ENCODE data around the gene PROCR. TPM values are rescaled to one million over a fixed set of nuclear protein-coding genes. Genes with fewer than 3 reads are reported as not detected.

Gene PROCR
- 2.5 and 7.2 TPM in 2 replicates for total RNA-seq (2011; cell fraction: chromatin; rRNA removed; ENCODE audit: low replicate concordance)
- total RNA-seq (2011; cell fraction: nucleolus; rRNA removed), result 10.1 and 13.0 TPM in 2 replicates
- 7.0 and 8.1 TPM in 2 replicates for total RNA-seq (2011; cell fraction: nucleoplasm; rRNA removed)
- total RNA-seq (2014; rRNA removed), result 4.9 and 5.7 TPM in 2 replicates
- 3.4 and 3.7 TPM in 2 replicates for total RNA-seq (2014; rRNA removed; fragmentation: Illumina TruSeq; extraction: Trizol)
- total RNA-seq (2015; rRNA removed; fragmentation: Illumina TruSeq; extraction: Trizol), result 3.8 and 4.0 TPM in 2 replicates
- total RNA-seq (2021), result 4.1 and 4.5 TPM in 2 replicates
- polyA plus RNA-seq (2011; rRNA removed), result 5.3 and 7.1 TPM in 2 replicates
- polyA plus RNA-seq (2011; cell fraction: cytosol; rRNA removed), result 6.2 and 20.5 TPM in 2 replicates
- polyA plus RNA-seq (2011; cell fraction: nucleus; rRNA removed), result 2.5 and 4.1 TPM in 2 replicates
- 5.5 and 7.4 TPM in 2 replicates for polyA plus RNA-seq (2012)
- polyA plus RNA-seq (2014; fragmentation: Illumina TruSeq; extraction: Trizol), result 3.6 and 4.6 TPM in 2 replicates
- 1 to 10 TPM; 1.6 to 2.6 TPM for polyA plus RNA-seq (2014; fragmentation: Nextera tagmentation; extraction: Ambion mirVana)
- 6.1 and 9.6 TPM in 2 replicates for polyA plus RNA-seq (2014; rRNA removed)
- polyA minus RNA-seq (2011; rRNA and poly(A)+ RNA removed), result 2.6 and 3.9 TPM in 2 replicates
- 2.5 and 3.1 TPM in 2 replicates for polyA minus RNA-seq (2011; cell fraction: cytosol; rRNA and poly(A)+ RNA removed)
- 0.81 and 1.3 TPM in 2 replicates for polyA minus RNA-seq (2011; cell fraction: nucleus; rRNA and poly(A)+ RNA removed)
- Bru-seq, nascent RNA, result percentile 41 among the genes with signal in this experiment
- BruChase-seq, experiment 1, labeled RNA remaining after a 2-hour chase, result percentile 18 among the genes with signal in this experiment
- BruChase-seq, experiment 2, labeled RNA remaining after a 6-hour chase, result percentile 33 among the genes with signal in this experiment
- long read RNA-seq, experiment 1, partial matches to known transcripts, result 4 of 5 reads
- long read RNA-seq, experiment 1, other reads (novel, unspliced or antisense), result 0 of 5 reads
- long read RNA-seq, experiment 2, partial matches to known transcripts, result 0 of 4 reads
- long read RNA-seq, experiment 2, other reads (novel, unspliced or antisense), result 0 of 4 reads
- long read RNA-seq, experiment 3, partial matches to known transcripts, result 0 of 1 reads
- long read RNA-seq, experiment 3, other reads (novel, unspliced or antisense), result 0 of 1 reads

DNA sequence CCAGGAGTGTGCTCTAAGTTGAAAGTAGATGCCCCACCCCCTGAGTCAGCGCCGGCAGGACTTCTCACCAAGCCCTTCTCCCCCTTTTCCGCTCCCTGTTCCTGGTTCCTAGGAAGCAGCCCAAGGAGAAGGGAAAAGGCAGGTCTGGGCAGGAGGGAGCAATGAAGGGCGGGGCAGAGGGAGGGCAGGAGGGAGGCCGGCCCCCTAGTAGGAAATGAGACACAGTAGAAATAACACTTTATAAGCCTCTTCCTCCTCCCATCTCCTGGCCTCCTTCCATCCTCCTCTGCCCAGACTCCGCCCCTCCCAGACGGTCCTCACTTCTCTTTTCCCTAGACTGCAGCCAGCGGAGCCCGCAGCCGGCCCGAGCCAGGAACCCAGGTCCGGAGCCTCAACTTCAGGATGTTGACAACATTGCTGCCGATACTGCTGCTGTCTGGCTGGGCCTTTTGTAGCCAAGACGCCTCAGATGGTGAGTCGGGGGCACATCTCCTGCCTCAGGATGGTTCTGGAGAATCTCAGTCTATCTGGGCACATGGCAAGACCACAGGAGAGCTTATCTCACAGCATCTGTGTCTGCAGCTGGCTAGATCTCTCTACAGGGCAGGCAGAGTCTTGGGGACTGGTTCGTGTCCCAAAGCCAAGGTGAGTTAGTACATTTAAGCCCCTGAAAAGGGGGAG is at the start of gene PROCR:
Gene PROCR (plus strand): TSS at position 320 of the 681 bp plus-strand sequence. CDS start 83 bp downstream, at position 403.
- H3K4me2 ChIP-seq (ENCODE audit: insufficient read depth, low read length), result peak within 1 kb of the TSS; percentile 81
- FAIRE-seq, result peak; percentile 71
- no peaks in the 10 kb centered on the region for H3K9me3 ChIP-seq (replicated peaks; ENCODE audit: control insufficient read depth, insufficient read depth, low read depth, low read length)
- DNase-seq (ENCODE audit: extremely low read depth in 1 of 4, low spot score in 3 of 4), result peak; percentile 64 to 75 (median 67)
- ATAC-seq, result peak; percentile 76
- ChIA-PET CTCF (ENCODE audit: low intra/inter-chr PET ratio) (no interaction called here), POLR2A (interaction anchor here (0.7 kb wide), 1 partner anchor 558 kb away, joined by 3 read pairs; no protein-coding TSS in a partner anchor)
- H3K9ac ChIP-seq (ENCODE audit: insufficient read depth in 1 of 2, low read depth in 2 of 2, low read length in 2 of 2), result peak within 1 kb of the TSS; percentile 30 to 87; a peak in 3 of 4 replicates
- under 1% methylated on average over 15 of the region's 16 CpGs for WGBS (ENCODE audit: insufficient coverage, low coverage, missing lambda C conversion rate)
- H3K27ac ChIP-seq (ENCODE audit: extremely low read depth, low read depth, low read length), result no peak within 1 kb of the TSS
- BruUV-seq (replicated peaks), result no TSS peak
- peaks cover 19 to 31% of the 10 kb centered on the region in 2 experiments; a peak in 4 of 5 replicates for H3K4me1 ChIP-seq (replicated peaks in 1 of 2; ENCODE audit: control insufficient read depth in 2 of 2, insufficient read depth in 2 of 2, low read length in 2 of 2)
- no peaks in the 10 kb centered on the region for H3K27me3 ChIP-seq (ENCODE audit: control insufficient read depth in 2 of 2, insufficient read depth in 2 of 2, low read length in 2 of 2)
- peak within 1 kb of the TSS; percentile 85 for H2AFZ ChIP-seq (ENCODE audit: low read depth, low read length)
- no peaks in the 10 kb centered on the region for H4K20me1 ChIP-seq (replicated peaks; ENCODE audit: control insufficient read depth, insufficient read depth, low read length)
- peak within 1 kb of the TSS; percentile 26 for H3K4me3 ChIP-seq
- in situ Hi-C loops (cut with MboI) (no loop called here), intact Hi-C loops (cut with micrococcal nuclease) (no loop called here)
- H3K36me3 ChIP-seq (ENCODE audit: control insufficient read depth, insufficient read depth, low read length), result no peaks in the 10 kb centered on the region; the same call in 2 of the 3 replicates
- H3K79me2 ChIP-seq (ENCODE audit: control insufficient read depth, insufficient read depth, low read length), result no peaks in the 10 kb centered on the region
- no peaks in the 10 kb centered on the region for H3K9me1 ChIP-seq (ENCODE audit: control insufficient read depth, insufficient read depth, low read length)
- TF ChIP-seq HMBOX1 (IDR thresholded peaks at IDR 0.05), result 0 out of 2 replicates have a peak, but pooled peaks have one; percentile 26
- no peak for TF ChIP-seq ZNF561 (CRISPR knock-in tag; conservative IDR thresholded peaks at IDR 0.05)
- TF ChIP-seq CBFA2T3 (IDR thresholded peaks at IDR 0.05), result peak; percentile 74
- TF ChIP-seq ETS2 (tag; IDR thresholded peaks at IDR 0.05; ENCODE audit: borderline replicate concordance, poor library complexity, severe bottlenecking), result no peak
- peak; percentile 34 for TF ChIP-seq TCF3 (CRISPR knock-in tag; IDR thresholded peaks at IDR 0.05)
- TF ChIP-seq L3MBTL2 (IDR thresholded peaks at IDR 0.05), result peak; percentile 59
- peak; percentile 52; the same call in 1 of the 2 replicates for TF ChIP-seq GATA2 (CRISPR knock-in tag; IDR thresholded peaks at IDR 0.05)
- TF ChIP-seq PHTF2 (CRISPR knock-in tag; IDR thresholded peaks at IDR 0.05), result no peak
- TF ChIP-seq NCOA2 (IDR thresholded peaks at IDR 0.05; ENCODE audit: partially characterized antibody in 2 of 2), result no peak
- TF ChIP-seq ZNF217 (CRISPR knock-in tag; IDR thresholded peaks at IDR 0.05), result no peak
- TF ChIP-seq SMARCE1 (IDR thresholded peaks at IDR 0.05), result peak; percentile 63; the same call in 1 of the 2 replicates
- no peak for TF ChIP-seq SOX6 (IDR thresholded peaks at IDR 0.05)
- TF ChIP-seq KDM1A (IDR thresholded peaks at IDR 0.05), result peak in 1 of 2 experiments; percentile 49; a peak in 1 of 4 replicates
- no peak for TF ChIP-seq CBX1 (IDR thresholded peaks at IDR 0.05; ENCODE audit: low read depth)
- TF ChIP-seq MAZ (CRISPR knock-in tag; conservative IDR thresholded peaks at IDR 0.05 in 1 of 2, IDR thresholded peaks at IDR 0.05 in 1 of 2), result peak; percentile 40 to 59; a peak in 2 of 4 replicates
- no peak for TF ChIP-seq NCOA6 (IDR thresholded peaks at IDR 0.05)
- TF ChIP-seq SMAD4 (CRISPR knock-in tag; conservative IDR thresholded peaks at IDR 0.05), result peak; percentile 58; the same call in 1 of the 2 replicates
- peak; percentile 13 for TF ChIP-seq TBP (optimal IDR thresholded peaks at IDR 0.05; ENCODE audit: low read depth, low read length)
